SK-N-SH (cell line): ENCODE results near the gene JPH2. TPM values are rescaled to one million over a fixed set of nuclear protein-coding genes. Genes with fewer than 3 reads are reported as not detected.
"Not testable (repeated sequence)": the region's sequence is repeated elsewhere in the genome, so short reads cannot be mapped to it uniquely, and the experiment has no call there.

Experiments used
- CTCF ChIA-PET: fragments of 300-600, 350-600 bp; formaldehyde crosslinking; extraction: SDS; loops from one replicate; lab custom pipeline; 2021; lab: Yijun Ruan, JAX
- POLR2A ChIA-PET: fragments of 350-600 bp; sonication (Branson Sonifier 250); formaldehyde crosslinking; extraction: SDS; loops from one replicate; lab custom pipeline; 2020; ENCODE audit warnings: antibody characterized with exemption, inconsistent platforms; lab: Yijun Ruan, JAX
- DNase-seq: peaks from one replicate; pipeline ENCODE4 v3.0.0; 2012
- H2AFZ ChIP-seq: fragments of 200-600 bp; sonication (generic); 2 replicates; pipeline ENCODE4 v1.8.1; 2016; ENCODE audit warnings: antibody characterized with exemption, mild to moderate bottlenecking, low read depth
- H3F3A ChIP-seq: fragments of 200-600 bp; sonication (generic); replicated peaks from 2 replicates; pipeline ENCODE3; 2016; ENCODE audit warnings: antibody characterized with exemption, mild to moderate bottlenecking; ENCODE audit not compliant: insufficient read depth
- H3K27ac ChIP-seq, 2 experiments: fragments of 200-500 bp in 1 of 2; fragments of 200-600 bp in 1 of 2; sonication (Bioruptor generic) in 1 of 2; sonication (generic), shearing (Covaris generic) in 1 of 2; 2 replicates each; pipeline versions ENCODE4 v1.5.1 to v1.6.1; 2014 to 2016; ENCODE audit warnings: low read depth in 2 of 2, inconsistent platforms in 1 of 2, low read length in 1 of 2, mild to moderate bottlenecking in 1 of 2, mixed read lengths in 1 of 2
- H3K27me3 ChIP-seq: fragments of 200-600 bp; sonication (generic), shearing (Covaris generic); 2 replicates; pipeline ENCODE4 v1.6.1; 2016; ENCODE audit warnings: mixed run types; ENCODE audit not compliant: insufficient read depth
- H3K36me3 ChIP-seq, 2 experiments: fragments of 200-500 bp in 1 of 2; fragments of 200-600 bp in 1 of 2; sonication (Bioruptor generic) in 1 of 2; sonication (generic) in 1 of 2; replicated peaks in 1 of 2; 2 replicates each; pipeline versions ENCODE3 to v1.5.1; 2014 to 2016; ENCODE audit warnings: low read length in 1 of 2, mild to moderate bottlenecking in 1 of 2; ENCODE audit not compliant: insufficient read depth in 2 of 2, control insufficient read depth in 1 of 2
- H3K4me1 ChIP-seq, 2 experiments: fragments of 200-500 bp in 1 of 2; fragments of 200-600 bp in 1 of 2; sonication (Bioruptor generic) in 1 of 2; sonication (generic), shearing (Covaris generic) in 1 of 2; 2 replicates each; pipeline versions ENCODE4 v1.5.1 to v1.6.1; 2014 to 2016; ENCODE audit warnings: low read depth in 1 of 2, low read length in 1 of 2, mixed run types in 1 of 2; ENCODE audit not compliant: insufficient read depth in 2 of 2, control insufficient read depth in 1 of 2
- H3K4me2 ChIP-seq: fragments of 200-600 bp; sonication (generic), shearing (Covaris generic); 2 replicates; pipeline ENCODE4 v1.6.1; 2017; ENCODE audit warnings: mixed run types
- H3K4me3 ChIP-seq, 2 experiments: fragments of 200-500 bp in 1 of 2; fragments of 200-600 bp in 1 of 2; sonication (Bioruptor generic) in 1 of 2; sonication (generic), shearing (Covaris generic) in 1 of 2; 2 replicates each; pipeline versions ENCODE4 v1.5.1 to v1.8.1; 2014 to 2016; ENCODE audit warnings: low read depth in 2 of 2, inconsistent platforms in 1 of 2, low read length in 1 of 2, mild to moderate bottlenecking in 1 of 2, mixed read lengths in 1 of 2, moderate library complexity in 1 of 2
- H3K79me2 ChIP-seq: fragments of 200-600 bp; sonication (generic); 2 replicates; pipeline ENCODE4 v1.8.1; 2017; ENCODE audit warnings: mild to moderate bottlenecking; ENCODE audit not compliant: insufficient read depth
- H3K9ac ChIP-seq: fragments of 200-600 bp; sonication (generic); 2 replicates; pipeline ENCODE4 v1.6.1; 2017; ENCODE audit warnings: mixed run types
- H3K9me2 ChIP-seq: fragments of 200-600 bp; sonication (generic); 2 replicates; pipeline ENCODE4 v1.6.1; 2017; ENCODE audit warnings: mixed run types
- H3K9me3 ChIP-seq: fragments of 200-600 bp; sonication (generic); 2 replicates; pipeline ENCODE4 v1.6.1; 2017; ENCODE audit warnings: mixed run types, mild to moderate bottlenecking, moderate library complexity
- H4K20me1 ChIP-seq: fragments of 200-600 bp; sonication (generic); 2 replicates; pipeline ENCODE4 v1.6.1; 2017; ENCODE audit warnings: mild to moderate bottlenecking, mixed run types; ENCODE audit not compliant: insufficient read depth
- EP300 ChIP-seq, 2 experiments: IDR thresholded peaks; 2 replicates each; pipeline versions ENCODE4 v1.4.0 to v1.6.1; 2012; ENCODE audit warnings: borderline replicate concordance in 1 of 2, low read depth in 1 of 2, low read length in 1 of 2
- JUND ChIP-seq: IDR thresholded peaks from 2 replicates; pipeline ENCODE4 v1.4.0; 2012
- NRF1 ChIP-seq: IDR thresholded peaks from 2 replicates; pipeline ENCODE4 v1.6.1; 2012; ENCODE audit warnings: low read depth, mild to moderate bottlenecking, low read length
- POLR2AphosphoS5 ChIP-seq: IDR thresholded peaks from 2 replicates; pipeline ENCODE4 v1.6.1; 2012; ENCODE audit warnings: low read depth, low read length
- RFX5 ChIP-seq: IDR thresholded peaks from 2 replicates; pipeline ENCODE4 v1.6.1; 2012; ENCODE audit warnings: mild to moderate bottlenecking, improper control_type of control experiment, low read length
- TEAD4 ChIP-seq: IDR thresholded peaks from 2 replicates; pipeline ENCODE4 v1.4.0; 2012; ENCODE audit warnings: mild to moderate bottlenecking, borderline replicate concordance; ENCODE audit not compliant: insufficient read depth
- YY1 ChIP-seq: IDR thresholded peaks from 2 replicates; pipeline ENCODE4 v1.4.0; 2012; ENCODE audit warnings: low read depth, mild to moderate bottlenecking
- WGBS: methylation state at CpG from one replicate; pipeline ENCODE4 v1.1.6; 2017; ENCODE audit warnings: low lambda C conversion rate; 5-methylcytosine and 5-hydroxymethylcytosine counted together
- polyA plus RNA-seq, 3 experiments: library from polyadenylated mRNA; depleted of rRNA; stranded (reverse); fragments of >200 nt; gene quantifications; 2 replicates each; pipeline ENCODE4 v1.2.3, GENCODE V29; 2012
- TF ChIP-seq, protein P1 (sequence below): fragments of 150-350 bp; IDR thresholded peaks from 2 replicates; pipeline ENCODE4 v1.6.1; 2017; ENCODE audit warnings: antibody characterized with exemption, low read length, low read depth, borderline replicate concordance
- TF ChIP-seq, protein P2 (sequence below): IDR thresholded peaks from 2 replicates; pipeline ENCODE4 v1.6.1; 2012; ENCODE audit warnings: mild to moderate bottlenecking, low read depth, low read length, moderate library complexity
- TF ChIP-seq, protein P3 (sequence below): IDR thresholded peaks from 2 replicates; pipeline ENCODE4 v1.4.0; 2012; ENCODE audit warnings: low read depth, borderline replicate concordance
- TF ChIP-seq, protein P4 (sequence below): IDR thresholded peaks from 2 replicates; pipeline ENCODE4 v1.4.0; 2012; ENCODE audit warnings: low read depth
- TF ChIP-seq, protein P5 (sequence below): IDR thresholded peaks from 2 replicates; pipeline ENCODE4 v1.4.0; 2012; ENCODE audit warnings: low read depth, borderline replicate concordance

JPH2 gene
- polyA plus RNA-seq, 1 of the 3 experiments (the other 2 are of a cell fraction) = 0.67 TPM

DNA sequence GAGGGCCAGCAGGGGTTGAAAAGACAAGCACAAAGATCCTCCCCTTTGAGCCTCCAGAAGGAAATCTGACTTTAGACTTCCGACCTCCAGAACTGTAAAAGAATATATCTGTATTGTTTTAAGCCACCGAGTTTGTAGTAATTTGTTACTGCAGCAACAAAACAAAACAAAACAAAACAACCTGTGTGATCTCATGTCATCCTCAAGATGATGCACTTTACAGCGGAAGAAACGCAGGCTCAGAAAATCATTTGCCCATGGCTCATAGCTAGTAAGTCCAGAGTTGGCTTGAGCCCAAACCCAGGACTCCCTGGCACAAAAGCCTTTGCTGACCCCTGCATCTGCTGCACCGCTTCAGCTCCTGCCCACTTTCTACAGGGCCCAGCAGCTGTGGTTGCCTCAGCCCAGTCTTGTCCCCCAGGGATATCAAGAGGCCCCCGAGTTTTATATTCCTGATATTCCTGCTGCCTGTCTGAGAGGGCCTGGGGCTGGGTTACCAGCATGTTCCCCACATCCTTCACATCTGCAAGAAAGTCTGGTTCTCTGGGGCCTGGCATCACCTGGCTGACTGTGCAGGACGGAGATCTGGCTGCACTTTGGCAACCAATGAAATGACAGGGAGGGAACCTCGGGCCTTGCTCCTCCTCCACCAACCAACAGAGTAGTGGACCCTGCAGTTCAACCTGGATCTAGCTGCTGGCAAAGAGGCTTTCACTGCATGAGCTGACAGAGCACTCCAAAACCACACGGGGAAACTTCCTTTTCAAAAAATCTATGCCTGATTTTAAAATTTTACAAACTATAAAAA is 56.9 kb downstream of the JPH2 start (continued):
- TF ChIP-seq, protein P1, sequence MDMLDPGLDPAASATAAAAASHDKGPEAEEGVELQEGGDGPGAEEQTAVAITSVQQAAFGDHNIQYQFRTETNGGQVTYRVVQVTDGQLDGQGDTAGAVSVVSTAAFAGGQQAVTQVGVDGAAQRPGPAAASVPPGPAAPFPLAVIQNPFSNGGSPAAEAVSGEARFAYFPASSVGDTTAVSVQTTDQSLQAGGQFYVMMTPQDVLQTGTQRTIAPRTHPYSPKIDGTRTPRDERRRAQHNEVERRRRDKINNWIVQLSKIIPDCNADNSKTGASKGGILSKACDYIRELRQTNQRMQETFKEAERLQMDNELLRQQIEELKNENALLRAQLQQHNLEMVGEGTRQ = no peak
- no peak for TF ChIP-seq EP300 (IDR thresholded peaks at IDR 0.05; ENCODE audit: borderline replicate concordance in 1 of 2, low read depth in 1 of 2, low read length in 1 of 2)
- no peak for TF ChIP-seq RFX5
- TF ChIP-seq, protein P2, sequence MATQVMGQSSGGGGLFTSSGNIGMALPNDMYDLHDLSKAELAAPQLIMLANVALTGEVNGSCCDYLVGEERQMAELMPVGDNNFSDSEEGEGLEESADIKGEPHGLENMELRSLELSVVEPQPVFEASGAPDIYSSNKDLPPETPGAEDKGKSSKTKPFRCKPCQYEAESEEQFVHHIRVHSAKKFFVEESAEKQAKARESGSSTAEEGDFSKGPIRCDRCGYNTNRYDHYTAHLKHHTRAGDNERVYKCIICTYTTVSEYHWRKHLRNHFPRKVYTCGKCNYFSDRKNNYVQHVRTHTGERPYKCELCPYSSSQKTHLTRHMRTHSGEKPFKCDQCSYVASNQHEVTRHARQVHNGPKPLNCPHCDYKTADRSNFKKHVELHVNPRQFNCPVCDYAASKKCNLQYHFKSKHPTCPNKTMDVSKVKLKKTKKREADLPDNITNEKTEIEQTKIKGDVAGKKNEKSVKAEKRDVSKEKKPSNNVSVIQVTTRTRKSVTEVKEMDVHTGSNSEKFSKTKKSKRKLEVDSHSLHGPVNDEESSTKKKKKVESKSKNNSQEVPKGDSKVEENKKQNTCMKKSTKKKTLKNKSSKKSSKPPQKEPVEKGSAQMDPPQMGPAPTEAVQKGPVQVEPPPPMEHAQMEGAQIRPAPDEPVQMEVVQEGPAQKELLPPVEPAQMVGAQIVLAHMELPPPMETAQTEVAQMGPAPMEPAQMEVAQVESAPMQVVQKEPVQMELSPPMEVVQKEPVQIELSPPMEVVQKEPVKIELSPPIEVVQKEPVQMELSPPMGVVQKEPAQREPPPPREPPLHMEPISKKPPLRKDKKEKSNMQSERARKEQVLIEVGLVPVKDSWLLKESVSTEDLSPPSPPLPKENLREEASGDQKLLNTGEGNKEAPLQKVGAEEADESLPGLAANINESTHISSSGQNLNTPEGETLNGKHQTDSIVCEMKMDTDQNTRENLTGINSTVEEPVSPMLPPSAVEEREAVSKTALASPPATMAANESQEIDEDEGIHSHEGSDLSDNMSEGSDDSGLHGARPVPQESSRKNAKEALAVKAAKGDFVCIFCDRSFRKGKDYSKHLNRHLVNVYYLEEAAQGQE = no peak

DNA sequence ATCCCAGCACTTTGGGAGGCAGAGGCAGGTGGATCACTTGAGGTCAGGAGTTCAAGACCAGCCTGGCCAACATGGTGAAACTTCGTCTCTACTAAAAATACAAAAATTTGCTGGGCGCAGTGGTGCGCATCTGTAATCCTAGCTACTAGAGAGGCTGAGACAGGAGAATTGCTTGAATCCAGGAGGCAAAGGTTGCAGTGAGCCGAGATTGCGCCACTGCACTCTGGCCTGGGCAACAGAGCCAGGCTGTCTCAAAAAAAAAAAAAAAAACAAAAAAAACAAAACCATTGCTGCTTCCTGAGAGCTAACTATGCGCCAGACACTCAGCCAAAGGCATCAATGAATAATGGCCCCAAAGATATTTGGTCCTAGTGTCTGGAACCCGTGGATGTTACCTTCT is 57.7 kb downstream of the JPH2 start:
- POLR2A ChIA-PET, H3K4me3 ChIP-seq, H4K20me1 ChIP-seq, H3K36me3 ChIP-seq, H3K9me3 ChIP-seq, H3K9me2 ChIP-seq, H2AFZ ChIP-seq, H3K27ac ChIP-seq, H3K9ac ChIP-seq, H3K79me2 ChIP-seq, H3F3A ChIP-seq, DNase-seq, H3K27me3 ChIP-seq, H3K4me1 ChIP-seq, H3K4me2 ChIP-seq: not testable (repeated sequence)
- WGBS = 86% methylated on average over 7 of the region's 7 CpGs
- CTCF ChIA-PET = interaction anchor here (4.7 to 5.0 kb wide), 2 partner anchors 12 to 61 kb away, joined by 32 to 40 read pairs; no protein-coding TSS in a partner anchor

DNA sequence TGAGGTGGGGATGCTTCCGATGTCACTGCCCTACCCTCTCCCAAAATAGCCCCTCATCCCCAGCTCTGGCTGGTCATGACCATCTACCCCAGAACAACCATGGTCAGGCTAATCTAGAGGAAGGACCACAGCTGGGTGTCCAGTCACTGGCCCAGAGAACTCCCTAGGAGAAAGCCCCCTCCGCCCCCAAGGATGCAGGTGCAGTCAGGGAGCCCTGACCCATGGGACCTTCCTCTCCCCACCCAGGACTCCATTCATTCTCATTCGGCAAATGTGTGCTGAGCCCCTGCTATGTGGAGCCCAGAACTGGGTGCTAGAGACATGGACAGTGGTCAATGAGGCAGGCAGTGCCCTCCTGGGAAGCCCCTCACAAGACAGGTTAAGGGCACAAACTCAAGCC is 60.5 kb downstream of the JPH2 start:
- no peaks in the 10 kb centered on the region for H3K36me3 ChIP-seq
- no peak overlapping the region for H3K4me3 ChIP-seq
- no peak for DNase-seq
- no peaks in the 10 kb centered on the region for H3F3A ChIP-seq
- CTCF ChIA-PET = interaction anchor here (1.6 to 1.9 kb wide), 2 partner anchors 10 to 63 kb away, joined by 6 to 9 read pairs; no protein-coding TSS in a partner anchor
- H3K27me3 ChIP-seq = no peaks in the 10 kb centered on the region
- H3K9me2 ChIP-seq = no peaks in the 10 kb centered on the region
- H2AFZ ChIP-seq = no peak overlapping the region
- POLR2A ChIA-PET = no interaction called here
- TF ChIP-seq JUND = no peak
- no peak for TF ChIP-seq YY1
- no peak for TF ChIP-seq POLR2AphosphoS5
- no peak for TF ChIP-seq EP300 (IDR thresholded peaks at IDR 0.05; ENCODE audit: borderline replicate concordance in 1 of 2, low read depth in 1 of 2, low read length in 1 of 2)
- no peak for TF ChIP-seq NRF1
- TF ChIP-seq, protein P3, sequence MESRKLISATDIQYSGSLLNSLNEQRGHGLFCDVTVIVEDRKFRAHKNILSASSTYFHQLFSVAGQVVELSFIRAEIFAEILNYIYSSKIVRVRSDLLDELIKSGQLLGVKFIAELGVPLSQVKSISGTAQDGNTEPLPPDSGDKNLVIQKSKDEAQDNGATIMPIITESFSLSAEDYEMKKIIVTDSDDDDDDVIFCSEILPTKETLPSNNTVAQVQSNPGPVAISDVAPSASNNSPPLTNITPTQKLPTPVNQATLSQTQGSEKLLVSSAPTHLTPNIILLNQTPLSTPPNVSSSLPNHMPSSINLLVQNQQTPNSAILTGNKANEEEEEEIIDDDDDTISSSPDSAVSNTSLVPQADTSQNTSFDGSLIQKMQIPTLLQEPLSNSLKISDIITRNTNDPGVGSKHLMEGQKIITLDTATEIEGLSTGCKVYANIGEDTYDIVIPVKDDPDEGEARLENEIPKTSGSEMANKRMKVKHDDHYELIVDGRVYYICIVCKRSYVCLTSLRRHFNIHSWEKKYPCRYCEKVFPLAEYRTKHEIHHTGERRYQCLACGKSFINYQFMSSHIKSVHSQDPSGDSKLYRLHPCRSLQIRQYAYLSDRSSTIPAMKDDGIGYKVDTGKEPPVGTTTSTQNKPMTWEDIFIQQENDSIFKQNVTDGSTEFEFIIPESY = no peak
- TF ChIP-seq, protein P4, sequence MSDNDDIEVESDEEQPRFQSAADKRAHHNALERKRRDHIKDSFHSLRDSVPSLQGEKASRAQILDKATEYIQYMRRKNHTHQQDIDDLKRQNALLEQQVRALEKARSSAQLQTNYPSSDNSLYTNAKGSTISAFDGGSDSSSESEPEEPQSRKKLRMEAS = no peak
- TF ChIP-seq, protein P1 = no peak
- TF ChIP-seq TEAD4 = no peak
- TF ChIP-seq, protein P5, sequence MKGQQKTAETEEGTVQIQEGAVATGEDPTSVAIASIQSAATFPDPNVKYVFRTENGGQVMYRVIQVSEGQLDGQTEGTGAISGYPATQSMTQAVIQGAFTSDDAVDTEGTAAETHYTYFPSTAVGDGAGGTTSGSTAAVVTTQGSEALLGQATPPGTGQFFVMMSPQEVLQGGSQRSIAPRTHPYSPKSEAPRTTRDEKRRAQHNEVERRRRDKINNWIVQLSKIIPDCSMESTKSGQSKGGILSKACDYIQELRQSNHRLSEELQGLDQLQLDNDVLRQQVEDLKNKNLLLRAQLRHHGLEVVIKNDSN = no peak
- TF ChIP-seq, all 33 proteins: peak for 0
- Histone ChIP-seq H3K79me2 (no peaks in the 10 kb centered on the region), H3K9me3 (no peaks in the 10 kb centered on the region), H4K20me1 (no peaks in the 10 kb centered on the region), H3K4me2 (no peak overlapping the region), H3K4me1 (no peaks in the 10 kb centered on the region; a peak in 1 of 4 replicates), H3K9ac (no peak overlapping the region), H3K27ac (no peak overlapping the region)
- 17% methylated on average over 1 of the region's 3 CpGs for WGBS
